ENCODE data around the gene LRRC56. TPM values are rescaled to one million over a fixed set of nuclear protein-coding genes. Genes with fewer than 3 reads are reported as not detected.
A peak's percentile ranks its signal among the peaks of the same experiment; 100 is the strongest.

Gene LRRC56
- total and polyA plus RNA-seq, 4 donors, result 0.08 to 0.46 (median 0.20) TPM

GRCh38 chr11:603154-603553 is 65.8 kb downstream of the LRRC56 start:
- Histone ChIP-seq H3K27ac (ENCODE audit: low read depth in 1 of 2, low read length in 2 of 2) (no peak overlapping the region), H3K27me3 (ENCODE audit: control insufficient read depth in 4 of 4, insufficient read depth in 4 of 4, low read length in 3 of 4) (no peaks in the 10 kb centered on the region), H3K4me1 (ENCODE audit: control insufficient read depth in 4 of 4, insufficient read depth in 4 of 4, low read length in 3 of 4) (peaks cover 6 to 37% (median 12%) of the 10 kb centered on the region in 4 donors), H3K9me3 (ENCODE audit: control insufficient read depth in 4 of 4, low read length in 3 of 4) (no peaks in the 10 kb centered on the region), H3K9ac (ENCODE audit: low read depth in 1 of 2, low read length in 2 of 2) (no peak overlapping the region), H3K4me3 (ENCODE audit: low read depth in 1 of 3, low read length in 3 of 3) (no peak overlapping the region), H3K36me3 (ENCODE audit: control insufficient read depth in 4 of 4, insufficient read depth in 3 of 4, low read depth in 1 of 4, low read length in 3 of 4) (peaks cover 31 to 71% (median 47%) of the 10 kb centered on the region in 4 donors)
- 71% methylated on average over 13 of the region's 13 CpGs for WGBS
- DNase-seq (ENCODE audit: low spot score), result no peak
- TF ChIP-seq RXRA (IDR thresholded peaks at IDR 0.05), result peak; percentile 41 to 54
- TF ChIP-seq HNF4A (conservative IDR thresholded peaks at IDR 0.05), result peak; percentile 46 to 61
- peak; percentile 17 for TF ChIP-seq SP1 (IDR thresholded peaks at IDR 0.05)
- no peak for TF ChIP-seq YY1 (IDR thresholded peaks at IDR 0.05)
- no peak for TF ChIP-seq ZBTB33 (IDR thresholded peaks at IDR 0.05)
- TF ChIP-seq RAD21 (IDR thresholded peaks at IDR 0.05), result no peak
- TF ChIP-seq FOXA2 (IDR thresholded peaks at IDR 0.05), result no peak
- no peak for TF ChIP-seq GABPA (IDR thresholded peaks at IDR 0.05 in 1 of 2, conservative IDR thresholded peaks at IDR 0.05 in 1 of 2)
- TF ChIP-seq REST (IDR thresholded peaks at IDR 0.05), result no peak
- TF ChIP-seq HNF4G (IDR thresholded peaks at IDR 0.05), result no peak
- no peak for TF ChIP-seq EGR1 (IDR thresholded peaks at IDR 0.05; ENCODE audit: low read depth in 2 of 2)
- TF ChIP-seq JUND (IDR thresholded peaks at IDR 0.05), result no peak
- no peak for TF ChIP-seq MAX (IDR thresholded peaks at IDR 0.05)
- TF ChIP-seq ATF3 (IDR thresholded peaks at IDR 0.05), result no peak

Small RNA genes lying within 50 kb of the gene (small RNA-seq; reads per million reads assigned to genes)
- gene MIR210, result 10.8 reads per million, percentile 94 among the genes with 10 or more reads in this experiment

Other genes starting within 250 kb of the LRRC56 start
- 10 to 100 TPM in 1 of 2 donors, 1 to 10 TPM in 1; 1.3 to 11.4 TPM for gene PGGHG, start 248.4 kb upstream of the LRRC56 start, total RNA-seq
- 1 to 10 TPM; 5.4 to 9.6 TPM for gene PGGHG, start 248.4 kb upstream of the LRRC56 start, polyA plus RNA-seq
- gene IFITM5, start 238.0 kb upstream of the LRRC56 start, total RNA-seq, result not detected
- gene IFITM5, start 238.0 kb upstream of the LRRC56 start, polyA plus RNA-seq, result not detected
- 10 to 100 TPM in 1 of 2 donors, 1 to 10 TPM in 1; 8.5 to 49.0 TPM for gene IFITM2, start 229.7 kb upstream of the LRRC56 start, total RNA-seq
- gene IFITM2, start 229.7 kb upstream of the LRRC56 start, polyA plus RNA-seq, result 1,000 to 10,000 TPM in 1 of 2 donors, 100 to 1,000 TPM in 1; 759 to 1,441 TPM
- 10 to 100 TPM; 12.6 to 37.4 TPM for gene IFITM1, start 223.5 kb upstream of the LRRC56 start, total RNA-seq
- gene IFITM1, start 223.5 kb upstream of the LRRC56 start, polyA plus RNA-seq, result 100 to 1,000 TPM in 1 of 2 donors, 10 to 100 TPM in 1; 96.0 to 113 TPM
- gene IFITM3, start 216.7 kb upstream of the LRRC56 start, total RNA-seq, result 100 to 1,000 TPM in 1 of 2 donors, 10 to 100 TPM in 1; 48.6 to 105 TPM
- gene IFITM3, start 216.7 kb upstream of the LRRC56 start, polyA plus RNA-seq, result 1,000 to 10,000 TPM; 2,070 to 2,255 TPM
- gene B4GALNT4, start 168.0 kb upstream of the LRRC56 start, total RNA-seq, result under 1 TPM; 0.42 TPM
- gene B4GALNT4, start 168.0 kb upstream of the LRRC56 start, polyA plus RNA-seq, result under 1 TPM in 1 of 2 donors, not detected in 1; 0.15 TPM
- under 1 TPM; 0.25 to 0.37 TPM for gene PKP3, start 143.3 kb upstream of the LRRC56 start, total RNA-seq
- under 1 TPM in 1 of 2 donors, not detected in 1; 0.08 TPM for gene PKP3, start 143.3 kb upstream of the LRRC56 start, polyA plus RNA-seq
- gene SIGIRR, start 122.5 kb upstream of the LRRC56 start, total RNA-seq, result 10 to 100 TPM; 12.4 to 46.7 TPM
- gene SIGIRR, start 122.5 kb upstream of the LRRC56 start, polyA plus RNA-seq, result 10 to 100 TPM; 70.6 to 87.7 TPM
- gene ANO9, start 95.5 kb upstream of the LRRC56 start, total RNA-seq, result under 1 TPM; 0.37 to 0.75 TPM
- under 1 TPM; 0.20 to 0.42 TPM for gene ANO9, start 95.5 kb upstream of the LRRC56 start, polyA plus RNA-seq
- gene PTDSS2, start 87.2 kb upstream of the LRRC56 start, total RNA-seq, result 10 to 100 TPM; 12.0 to 15.6 TPM
- gene PTDSS2, start 87.2 kb upstream of the LRRC56 start, polyA plus RNA-seq, result 1 to 10 TPM; 5.1 to 8.4 TPM
- gene RNH1, start 30.3 kb upstream of the LRRC56 start, total RNA-seq, result 10 to 100 TPM; 68.5 to 77.8 TPM
- gene RNH1, start 30.3 kb upstream of the LRRC56 start, polyA plus RNA-seq, result 10 to 100 TPM; 75.7 to 99.1 TPM
- gene HRAS, start 2.0 kb upstream of the LRRC56 start, total RNA-seq, result 1 to 10 TPM; 4.7 to 8.6 TPM
- 10 to 100 TPM; 13.2 to 17.4 TPM for gene HRAS, start 2.0 kb upstream of the LRRC56 start, polyA plus RNA-seq
- gene LMNTD2, start 23.2 kb downstream of the LRRC56 start, total RNA-seq, result 1 to 10 TPM; 1.2 to 2.9 TPM
- 1 to 10 TPM; 1.6 to 4.6 TPM for gene LMNTD2, start 23.2 kb downstream of the LRRC56 start, polyA plus RNA-seq
- 10 to 100 TPM; 11.5 to 35.5 TPM for gene RASSF7, start 23.4 kb downstream of the LRRC56 start, total RNA-seq
- 10 to 100 TPM; 38.3 to 50.4 TPM for gene RASSF7, start 23.4 kb downstream of the LRRC56 start, polyA plus RNA-seq
- 10 to 100 TPM; 22.4 to 25.2 TPM for gene PHRF1, start 38.9 kb downstream of the LRRC56 start, total RNA-seq
- 10 to 100 TPM in 1 of 2 donors, 1 to 10 TPM in 1; 2.4 to 15.1 TPM for gene PHRF1, start 38.9 kb downstream of the LRRC56 start, polyA plus RNA-seq
- 10 to 100 TPM; 15.7 to 62.4 TPM for gene IRF7, start 78.4 kb downstream of the LRRC56 start, total RNA-seq
- 10 to 100 TPM; 23.8 to 50.3 TPM for gene IRF7, start 78.4 kb downstream of the LRRC56 start, polyA plus RNA-seq
- gene CDHR5, start 87.4 kb downstream of the LRRC56 start, total RNA-seq, result 10 to 100 TPM; 34.8 to 79.7 TPM
- gene CDHR5, start 87.4 kb downstream of the LRRC56 start, polyA plus RNA-seq, result 10 to 100 TPM; 29.4 to 86.2 TPM
- not detected for gene SCT, start 89.7 kb downstream of the LRRC56 start, total RNA-seq
- not detected for gene SCT, start 89.7 kb downstream of the LRRC56 start, polyA plus RNA-seq
- not detected for gene DRD4, start 99.7 kb downstream of the LRRC56 start, total RNA-seq
- not detected for gene DRD4, start 99.7 kb downstream of the LRRC56 start, polyA plus RNA-seq
- 10 to 100 TPM in 1 of 2 donors, 1 to 10 TPM in 1; 9.6 to 11.4 TPM for gene DEAF1, start 157.7 kb downstream of the LRRC56 start, total RNA-seq
- 10 to 100 TPM in 1 of 2 donors, 1 to 10 TPM in 1; 7.0 to 10.5 TPM for gene DEAF1, start 157.7 kb downstream of the LRRC56 start, polyA plus RNA-seq
- gene TMEM80, start 158.3 kb downstream of the LRRC56 start, total RNA-seq, result 10 to 100 TPM in 1 of 2 donors, 1 to 10 TPM in 1; 5.1 to 11.1 TPM
- gene TMEM80, start 158.3 kb downstream of the LRRC56 start, polyA plus RNA-seq, result 10 to 100 TPM in 1 of 2 donors, 1 to 10 TPM in 1; 5.3 to 12.4 TPM
- gene EPS8L2, start 168.7 kb downstream of the LRRC56 start, total RNA-seq, result 100 to 1,000 TPM in 1 of 2 donors, 10 to 100 TPM in 1; 24.4 to 138 TPM
- 10 to 100 TPM; 62.2 to 63.2 TPM for gene EPS8L2, start 168.7 kb downstream of the LRRC56 start, polyA plus RNA-seq
- gene TALDO1, start 209.9 kb downstream of the LRRC56 start, total RNA-seq, result 100 to 1,000 TPM in 1 of 2 donors, 10 to 100 TPM in 1; 72.5 to 181 TPM
- gene TALDO1, start 209.9 kb downstream of the LRRC56 start, polyA plus RNA-seq, result 100 to 1,000 TPM; 123 to 133 TPM
- 10 to 100 TPM; 26.3 to 37.2 TPM for gene GATD1, start 240.0 kb downstream of the LRRC56 start, total RNA-seq
- 10 to 100 TPM; 22.7 to 23.0 TPM for gene GATD1, start 240.0 kb downstream of the LRRC56 start, polyA plus RNA-seq

Measured in liver (tissue), 10 donors.